Measurements from ENCODE around the gene G3BP2. TPM values are rescaled to one million over a fixed set of nuclear protein-coding genes. Genes with fewer than 3 reads are reported as not detected.
"Not testable (repeated sequence)": the region's sequence is repeated elsewhere in the genome, so short reads cannot be mapped to it uniquely, and the experiment has no call there.

The G3BP2 gene
- total RNA-seq, 2 experiments from 2014 or later: 135 to 137 TPM

DNA sequence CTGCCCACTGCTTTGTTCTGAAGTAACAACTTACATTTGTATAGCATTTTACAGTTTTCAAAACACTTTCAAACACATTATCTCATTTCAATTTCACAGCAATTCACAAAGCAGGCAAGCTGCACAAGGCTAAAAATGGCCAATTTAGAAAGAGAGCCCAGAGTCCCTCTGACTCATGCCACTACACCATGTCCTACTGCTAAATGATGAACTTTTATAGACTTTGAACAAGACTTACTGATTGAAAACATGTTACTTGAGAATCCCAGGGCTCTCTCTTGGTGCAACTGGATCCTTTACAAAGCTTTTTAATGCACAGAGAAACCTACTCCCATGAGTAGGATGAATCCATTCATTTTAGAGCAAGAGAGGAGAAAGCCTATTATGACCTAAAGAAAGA is 5.8 kb upstream of the G3BP2 start:
- H3K9me3 Mint-ChIP-seq: no peaks in the 10 kb centered on the region
- H3K4me1 Mint-ChIP-seq: peaks cover 32% of the 10 kb centered on the region
- no peak overlapping the region for H3K4me3 Mint-ChIP-seq
- CTCF ChIA-PET: interaction anchor here (0.6 to 1.0 kb wide), 3 partner anchors 42 to 108 kb away, joined by 3 to 6 read pairs (median 3); no protein-coding TSS in a partner anchor
- DNase-seq: no peak
- H3K36me3 Mint-ChIP-seq (ENCODE audit: low read depth): peaks cover 1% of the 10 kb centered on the region
- H3K27me3 Mint-ChIP-seq: no peaks in the 10 kb centered on the region
- H3K27ac Mint-ChIP-seq: no peak overlapping the region
- POLR2A ChIA-PET: no interaction called here

DNA sequence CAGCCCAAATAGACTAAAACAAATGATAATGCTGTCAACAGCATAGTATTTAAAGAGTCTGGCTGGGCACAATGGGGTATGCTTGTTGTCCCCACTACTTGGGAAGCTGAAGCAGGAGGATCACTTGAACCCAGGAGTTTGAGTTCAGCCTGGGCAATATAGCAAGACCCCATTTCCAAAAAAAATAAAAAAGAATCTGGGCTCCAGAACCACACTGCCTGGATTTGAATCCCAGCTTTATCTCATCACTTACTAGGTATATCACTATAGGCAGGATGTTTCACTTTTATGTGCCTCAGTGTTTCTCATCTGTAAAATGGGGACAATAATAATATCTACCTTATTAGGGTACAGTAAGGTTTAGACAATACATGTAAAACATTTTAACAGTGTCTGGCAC is 5.3 kb upstream of the G3BP2 start:
- no peak for DNase-seq
- Mint-ChIP-seq H3K9me3 (no peaks in the 10 kb centered on the region), H3K27ac (no peak overlapping the region), H3K4me1 (peaks cover 32% of the 10 kb centered on the region), H3K36me3 (ENCODE audit: low read depth) (peaks cover 1% of the 10 kb centered on the region), H3K4me3 (no peak overlapping the region), H3K27me3 (no peaks in the 10 kb centered on the region)
- ChIA-PET CTCF (interaction anchor here (0.6 to 1.0 kb wide), 4 partner anchors 10 to 107 kb away, joined by 3 to 6 read pairs (median 4); no protein-coding TSS in a partner anchor), POLR2A (no interaction called here)

DNA sequence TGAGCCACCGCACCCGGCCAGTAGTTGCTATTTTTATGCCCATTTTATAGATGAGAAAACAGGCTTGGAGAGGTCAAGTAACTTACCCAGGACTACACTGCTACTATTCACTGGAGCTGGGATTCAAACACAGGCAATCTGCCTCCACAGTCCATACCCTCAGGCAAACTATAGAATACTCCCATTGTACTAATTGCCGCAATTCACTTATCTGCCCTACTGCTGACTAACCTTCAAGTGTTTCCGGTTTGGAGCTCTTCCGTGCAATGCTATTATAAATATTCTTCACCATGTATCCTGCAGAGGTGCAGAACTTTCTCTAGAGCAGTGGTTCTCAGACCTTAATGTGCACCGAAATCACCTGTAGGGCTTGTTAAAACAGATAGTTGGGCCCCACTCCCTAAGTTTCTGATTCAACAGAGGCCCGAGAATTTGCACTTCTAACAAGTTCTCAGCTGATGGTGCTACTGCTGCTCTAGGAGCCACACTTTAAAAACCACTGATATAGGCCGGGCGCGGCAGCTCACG is 1.9 kb upstream of the G3BP2 start:
- no peak overlapping the region for H3K4me3 Mint-ChIP-seq
- peaks cover 9% of the 10 kb centered on the region for H3K36me3 Mint-ChIP-seq (ENCODE audit: low read depth)
- no peaks in the 10 kb centered on the region for H3K27me3 Mint-ChIP-seq
- CTCF ChIA-PET: interaction anchor here (0.6 to 1.4 kb wide), 2 partner anchors 48 to 103 kb away, joined by 3 read pairs; no protein-coding TSS in a partner anchor
- no peaks in the 10 kb centered on the region for H3K9me3 Mint-ChIP-seq
- H3K4me1 Mint-ChIP-seq: peaks cover 33% of the 10 kb centered on the region
- POLR2A ChIA-PET: no interaction called here
- DNase-seq: no peak
- H3K27ac Mint-ChIP-seq: peak overlapping the region; percentile 36

DNA sequence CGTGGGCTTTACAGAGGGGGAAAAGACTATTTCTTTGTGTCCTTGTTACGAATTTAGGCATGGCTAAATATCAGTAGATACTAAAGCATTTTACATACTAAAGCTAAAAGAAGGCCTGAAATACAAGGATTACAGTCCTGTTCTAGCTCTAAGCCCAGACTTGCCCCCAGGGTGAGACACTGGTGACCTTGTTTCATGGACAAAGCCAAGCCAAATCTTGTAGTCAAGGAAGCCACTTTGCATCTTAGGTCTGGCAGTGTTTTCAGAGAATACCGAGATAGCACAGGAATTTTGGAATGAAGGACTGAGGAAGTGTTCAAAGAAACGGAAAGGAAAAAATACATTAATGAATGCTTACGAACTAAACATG is 733 bp upstream of the G3BP2 start:
- H3K4me1 Mint-ChIP-seq: peaks cover 40% of the 10 kb centered on the region
- peaks cover 9% of the 10 kb centered on the region for H3K36me3 Mint-ChIP-seq (ENCODE audit: low read depth)
- peak overlapping the region; percentile 100 for H3K27ac Mint-ChIP-seq
- no peak for DNase-seq
- H3K4me3 Mint-ChIP-seq: peak overlapping the region; percentile 97
- ChIA-PET POLR2A (interaction anchor here (0.9 kb wide), 1 partner anchor 50 kb away, joined by 3 read pairs; the partner anchor contains the start of gene USO1), CTCF (interaction anchor here (1.1 kb wide), 1 partner anchor 9 kb away, joined by 3 read pairs; no protein-coding TSS in a partner anchor)
- no peaks in the 10 kb centered on the region for H3K9me3 Mint-ChIP-seq
- H3K27me3 Mint-ChIP-seq: no peaks in the 10 kb centered on the region

DNA sequence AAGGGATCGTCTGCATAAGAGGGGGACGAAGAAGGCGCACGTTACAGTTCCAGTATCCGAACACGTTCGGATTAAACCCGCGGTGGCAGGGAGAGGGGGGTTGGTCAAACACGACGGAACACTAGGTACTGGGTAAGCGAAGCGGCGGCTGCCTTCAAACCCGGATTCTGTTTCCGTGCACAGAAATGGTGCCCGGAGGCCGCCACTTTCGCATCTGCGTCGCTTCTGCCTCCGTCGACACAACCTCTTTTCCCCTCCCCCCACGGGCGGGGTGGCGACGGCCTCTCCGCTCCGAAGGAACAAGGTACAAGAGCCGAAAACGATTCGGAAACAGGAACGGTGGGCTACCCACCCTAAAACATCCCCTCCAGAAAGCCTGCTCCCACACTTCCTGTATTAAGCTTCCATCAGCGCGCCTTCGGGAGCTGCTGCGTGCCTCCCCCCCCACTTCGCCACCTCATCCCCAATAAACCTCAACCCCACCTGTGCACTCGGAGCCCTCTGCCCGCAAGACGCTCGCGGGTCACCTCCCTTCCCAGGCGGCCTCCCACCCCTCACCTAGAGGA is 667 bp downstream of the G3BP2 start:
- Mint-ChIP-seq H3K36me3 (ENCODE audit: low read depth) (peaks cover 15% of the 10 kb centered on the region), H3K4me3 (peak overlapping the region; percentile 97), H3K27me3 (no peaks in the 10 kb centered on the region), H3K9me3 (no peaks in the 10 kb centered on the region), H3K4me1 (peaks cover 54% of the 10 kb centered on the region), H3K27ac (peak overlapping the region; percentile 100)
- DNase-seq: peak; percentile 87
- POLR2A ChIA-PET: no interaction called here
- CTCF ChIA-PET: interaction anchor here (1.0 to 1.2 kb wide), 3 partner anchors 14 to 52 kb away, joined by 3 to 4 read pairs (median 4); partner anchors contain the start of gene USO1

DNA sequence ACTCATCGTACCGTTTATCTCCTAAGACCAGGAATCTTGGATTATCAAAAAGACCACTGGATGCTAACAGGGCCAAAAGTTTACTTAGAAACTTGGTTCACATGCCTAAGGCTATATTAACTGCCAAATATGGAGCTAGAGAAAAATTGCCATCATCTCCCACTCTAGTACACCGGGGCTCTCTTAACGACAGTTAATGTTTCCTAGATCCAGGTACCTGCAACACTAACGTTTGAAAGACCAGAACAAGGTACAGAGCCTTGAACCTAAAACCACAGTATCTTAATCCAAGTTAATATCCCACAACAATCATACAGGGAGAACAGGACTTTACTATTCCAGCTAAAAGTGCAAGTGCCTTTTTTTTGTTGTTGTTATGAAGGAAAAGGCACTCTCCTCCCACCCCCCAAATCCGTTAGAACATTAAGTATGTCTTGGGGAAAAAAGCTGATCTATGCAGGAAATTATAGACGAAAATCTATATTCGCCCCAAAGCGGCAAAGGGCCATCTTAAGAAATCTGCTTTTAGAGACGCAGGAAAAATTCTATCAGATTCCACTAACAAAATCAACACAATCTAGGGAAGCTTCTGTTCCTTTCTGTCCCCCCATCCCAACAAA is 1.3 kb downstream of the G3BP2 start:
- Mint-ChIP-seq H3K27ac (peak overlapping the region; percentile 100), H3K9me3 (no peaks in the 10 kb centered on the region), H3K4me1 (peaks cover 59% of the 10 kb centered on the region), H3K36me3 (ENCODE audit: low read depth) (peaks cover 20% of the 10 kb centered on the region), H3K4me3 (peak overlapping the region; percentile 97), H3K27me3 (no peaks in the 10 kb centered on the region)
- no peak for DNase-seq
- ChIA-PET CTCF (interaction anchor here (1.0 to 1.2 kb wide), 3 partner anchors 13 to 52 kb away, joined by 3 to 4 read pairs (median 4); partner anchors contain the start of gene USO1), POLR2A (no interaction called here)

DNA sequence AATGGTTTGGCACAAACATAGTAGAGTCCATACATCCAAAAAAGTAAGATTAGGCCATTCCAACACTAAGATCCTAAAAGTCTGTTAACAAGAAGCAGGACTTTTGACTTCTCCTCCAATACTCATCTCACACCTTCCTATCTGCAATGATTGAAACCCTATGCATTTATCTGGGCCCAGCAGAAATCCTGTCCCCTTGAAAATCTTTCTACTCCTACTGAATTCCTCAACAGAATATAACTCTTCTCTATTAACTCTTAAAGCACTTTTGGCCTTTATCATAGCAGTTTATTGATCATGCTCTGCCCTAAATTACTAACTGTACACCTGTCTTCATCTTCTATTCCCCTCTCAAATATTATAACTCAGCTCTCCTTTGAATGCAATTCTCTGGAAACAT is 4.6 kb downstream of the G3BP2 start:
- peak overlapping the region; percentile 3 for H3K4me3 Mint-ChIP-seq
- no peaks in the 10 kb centered on the region for H3K9me3 Mint-ChIP-seq
- H3K36me3 Mint-ChIP-seq (ENCODE audit: low read depth): peaks cover 32% of the 10 kb centered on the region
- DNase-seq: no peak
- ChIA-PET POLR2A (interaction anchor here (0.9 to 1.2 kb wide), 2 partner anchors 56 to 157 kb away, joined by 3 read pairs; partner anchors contain the start of gene USO1), CTCF (interaction anchor here (0.9 to 1.8 kb wide), 4 partner anchors 10 to 52 kb away, joined by 3 to 7 read pairs (median 4); no protein-coding TSS in a partner anchor)
- peaks cover 64% of the 10 kb centered on the region for H3K4me1 Mint-ChIP-seq
- H3K27me3 Mint-ChIP-seq: no peaks in the 10 kb centered on the region
- peak overlapping the region; percentile 11 for H3K27ac Mint-ChIP-seq

DNA sequence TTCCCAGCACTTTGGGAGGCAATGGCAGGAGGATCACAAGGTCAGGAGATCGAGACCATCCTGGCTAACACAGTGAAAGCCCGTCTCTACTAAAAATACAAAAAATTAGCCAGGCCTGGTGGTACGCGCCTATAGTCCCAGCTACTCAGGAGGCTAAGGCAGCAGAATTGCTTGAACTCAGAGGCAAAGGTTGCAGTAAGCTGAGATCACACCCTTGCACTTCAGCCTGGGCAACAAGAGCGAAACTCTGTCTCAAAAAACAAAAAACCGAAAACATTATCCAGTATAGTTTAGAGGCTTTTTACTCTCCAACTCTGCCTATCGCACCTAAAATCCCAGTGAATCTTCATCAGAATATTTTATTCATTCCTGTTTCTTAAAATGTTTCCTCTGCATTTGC is 5.6 kb downstream of the G3BP2 start:
- H3K27me3 Mint-ChIP-seq, DNase-seq, H3K9me3 Mint-ChIP-seq, POLR2A ChIA-PET: not testable (repeated sequence)
- peaks cover 68% of the 10 kb centered on the region for H3K4me1 Mint-ChIP-seq
- H3K27ac Mint-ChIP-seq: peak overlapping the region; percentile 64
- H3K36me3 Mint-ChIP-seq (ENCODE audit: low read depth): peaks cover 36% of the 10 kb centered on the region
- CTCF ChIA-PET: interaction anchor here (0.6 to 1.8 kb wide), 6 partner anchors 11 to 348 kb away, joined by 3 to 7 read pairs (median 4); no protein-coding TSS in a partner anchor
- peak overlapping the region; percentile 25 for H3K4me3 Mint-ChIP-seq

DNA sequence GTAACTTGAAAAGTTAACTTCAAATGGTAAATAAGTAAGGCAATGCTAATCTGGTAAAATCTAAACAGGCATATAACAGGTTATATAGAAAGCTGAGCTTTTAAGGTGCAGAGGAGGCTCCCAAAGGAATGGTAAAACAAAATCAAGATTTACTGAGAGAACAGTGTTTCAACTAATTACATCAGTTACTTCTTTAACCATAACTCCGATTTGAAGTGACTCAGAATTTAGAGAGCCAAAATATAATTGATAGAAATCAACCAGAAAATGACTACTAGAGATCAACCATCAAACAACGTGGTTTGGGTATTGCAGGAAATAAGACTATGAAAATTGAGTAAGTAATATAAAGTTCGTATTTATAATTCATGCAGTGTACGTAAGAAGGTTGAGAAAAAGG is 6.9 kb downstream of the G3BP2 start:
- DNase-seq: no peak

DNA sequence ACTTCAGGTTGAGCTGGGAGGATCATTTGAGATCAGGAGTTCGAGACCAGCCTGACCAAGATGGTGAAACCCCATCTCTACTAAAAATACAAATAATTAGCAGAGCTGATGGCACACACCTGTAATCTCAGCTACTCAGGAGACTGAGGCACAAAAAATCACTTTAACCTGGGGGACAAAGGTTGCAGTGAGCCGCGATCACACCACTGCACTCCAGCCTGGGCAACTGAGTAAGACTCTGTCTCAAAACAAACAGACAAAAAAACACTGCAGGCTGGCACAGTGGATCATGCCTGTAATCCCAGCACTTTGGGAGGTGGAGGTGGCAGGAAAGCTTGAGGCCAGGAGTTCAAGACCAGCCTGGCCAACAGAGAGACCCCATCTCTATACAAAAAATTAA is 8.6 kb downstream of the G3BP2 start:
- H3K4me1 Mint-ChIP-seq: peaks cover 71% of the 10 kb centered on the region
- POLR2A ChIA-PET: not testable (repeated sequence)
- CTCF ChIA-PET: interaction anchor here (0.5 to 1.3 kb wide), 4 partner anchors 9 to 72 kb away, joined by 3 to 4 read pairs (median 3); no protein-coding TSS in a partner anchor

More for the DNA sequence above, 6.9 kb downstream of the G3BP2 start:
- H3K27ac Mint-ChIP-seq: peak overlapping the region; percentile 68
- ChIA-PET POLR2A (no interaction called here), CTCF (interaction anchor here (1.0 kb wide), 1 partner anchor 11 kb away, joined by 3 read pairs; no protein-coding TSS in a partner anchor)
- H3K4me1 Mint-ChIP-seq: peaks cover 71% of the 10 kb centered on the region
- peak overlapping the region; percentile 48 for H3K4me3 Mint-ChIP-seq
- peaks cover 43% of the 10 kb centered on the region for H3K36me3 Mint-ChIP-seq (ENCODE audit: low read depth)
- no peaks in the 10 kb centered on the region for H3K9me3 Mint-ChIP-seq
- H3K27me3 Mint-ChIP-seq: no peaks in the 10 kb centered on the region

DNA sequence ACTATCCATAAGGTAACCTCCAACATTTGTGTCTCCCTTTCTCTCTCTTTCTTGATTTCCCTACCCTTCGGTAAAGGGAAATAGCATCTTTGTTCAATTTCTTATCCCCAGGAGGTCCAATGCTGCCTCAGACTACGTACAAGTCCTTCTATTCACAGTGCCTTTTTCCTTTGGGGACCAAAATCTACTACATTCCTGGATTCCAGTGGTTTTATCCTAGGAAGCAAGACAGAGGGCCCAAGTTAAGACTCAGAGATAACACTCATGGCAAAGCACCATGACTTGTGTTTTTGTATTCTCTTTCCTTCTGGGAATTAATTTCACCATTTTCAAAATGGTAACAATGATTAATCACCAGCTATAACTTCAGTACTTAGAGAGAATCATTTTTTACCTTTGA is 10.6 kb downstream of the G3BP2 start:
- no peaks in the 10 kb centered on the region for H3K9me3 Mint-ChIP-seq
- ChIA-PET POLR2A (no interaction called here), CTCF (interaction anchor here (0.6 kb wide), 1 partner anchor 101 kb away, joined by 4 read pairs; no protein-coding TSS in a partner anchor)
- peak overlapping the region; percentile 9 for H3K27ac Mint-ChIP-seq
- peaks cover 62% of the 10 kb centered on the region for H3K36me3 Mint-ChIP-seq (ENCODE audit: low read depth)
- H3K4me3 Mint-ChIP-seq: no peak overlapping the region
- no peaks in the 10 kb centered on the region for H3K27me3 Mint-ChIP-seq
- no peak for DNase-seq
- H3K4me1 Mint-ChIP-seq: peaks cover 70% of the 10 kb centered on the region

More for the DNA sequence above, 8.6 kb downstream of the G3BP2 start:
- not testable (repeated sequence) for H3K27me3 Mint-ChIP-seq, DNase-seq, H3K9me3 Mint-ChIP-seq, H3K27ac Mint-ChIP-seq, H3K4me3 Mint-ChIP-seq
- H3K36me3 Mint-ChIP-seq (ENCODE audit: low read depth): peaks cover 49% of the 10 kb centered on the region

DNA sequence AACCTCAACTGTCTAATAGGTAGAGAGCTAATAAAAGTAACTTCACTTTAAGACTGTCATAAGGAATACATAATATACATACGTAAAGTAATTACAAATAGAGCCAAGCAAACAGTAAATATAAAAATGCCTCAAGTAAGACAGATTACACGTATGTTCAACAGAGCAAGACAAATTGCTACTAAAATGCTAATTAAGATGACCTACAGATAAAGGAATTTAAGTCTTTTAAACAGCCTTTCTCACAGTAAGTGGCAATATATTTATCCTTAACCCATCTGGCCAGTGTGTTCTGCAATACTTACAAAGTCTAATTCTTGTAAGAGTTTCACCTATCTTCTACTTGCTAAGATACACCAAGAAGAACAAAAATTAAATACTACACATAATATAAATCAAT is 12.7 kb downstream of the G3BP2 start:
- peak overlapping the region; percentile 54 for H3K27ac Mint-ChIP-seq
- H3K4me1 Mint-ChIP-seq: peaks cover 71% of the 10 kb centered on the region

More for the DNA sequence above, 12.7 kb downstream of the G3BP2 start:
- Mint-ChIP-seq H3K27me3 (no peaks in the 10 kb centered on the region), H3K9me3 (no peaks in the 10 kb centered on the region), H3K36me3 (ENCODE audit: low read depth) (peaks cover 65% of the 10 kb centered on the region), H3K4me3 (no peak overlapping the region)
- CTCF ChIA-PET: interaction anchor here (1.0 to 1.6 kb wide), 3 partner anchors 7 to 50 kb away, joined by 3 to 4 read pairs (median 3); no protein-coding TSS in a partner anchor
- POLR2A ChIA-PET: no interaction called here
- DNase-seq: no peak
